Osteocyte (in vitro differentiated cells): ENCODE data around the gene DISP1. TPM values are rescaled to one million over a fixed set of nuclear protein-coding genes. Genes with fewer than 3 reads are reported as not detected.

Experiments used
- DNase-seq: peaks from one replicate; pipeline ENCODE4 v3.0.0; 2021; ENCODE audit warnings: mixed read lengths; ENCODE audit not compliant: unreplicated experiment; ENCODE audit errors: extremely low spot score
- H3K27ac Mint-ChIP-seq: one replicate; pipeline ENCODE4 v1.8.0; 2021; ENCODE audit warnings: mild to moderate bottlenecking, mixed read lengths; ENCODE audit not compliant: unreplicated experiment
- H3K27me3 Mint-ChIP-seq: one replicate; pipeline ENCODE4 v1.8.0; 2021; ENCODE audit warnings: mixed read lengths; ENCODE audit not compliant: unreplicated experiment
- H3K36me3 Mint-ChIP-seq: one replicate; pipeline ENCODE4 v1.8.0; 2021; ENCODE audit warnings: mixed read lengths; ENCODE audit not compliant: unreplicated experiment
- H3K4me1 Mint-ChIP-seq: one replicate; pipeline ENCODE4 v1.8.0; 2021; ENCODE audit warnings: mixed read lengths; ENCODE audit not compliant: unreplicated experiment
- H3K4me3 Mint-ChIP-seq: one replicate; pipeline ENCODE4 v1.8.0; 2021; ENCODE audit warnings: mild to moderate bottlenecking, moderate library complexity, mixed read lengths; ENCODE audit not compliant: unreplicated experiment
- H3K9me3 Mint-ChIP-seq: one replicate; pipeline ENCODE4 v1.8.0; 2021; ENCODE audit warnings: mixed read lengths; ENCODE audit not compliant: unreplicated experiment
- total RNA-seq: library from RNA; stranded (reverse); gene quantifications from 2 replicates; pipeline ENCODE4 v1.2.1, GENCODE V29; 2021
- TF ChIP-seq, protein P1 (sequence below): fragments of 200-600 bp; sonication (generic); IDR thresholded peaks from 2 replicates; pipeline ENCODE4 v1.5.0; 2021; ENCODE audit warnings: antibody characterized with exemption, mild to moderate bottlenecking, moderate library complexity

DISP1 gene
- total RNA-seq, 1 donor from 2014 or later, result 4.9 TPM

DNA sequence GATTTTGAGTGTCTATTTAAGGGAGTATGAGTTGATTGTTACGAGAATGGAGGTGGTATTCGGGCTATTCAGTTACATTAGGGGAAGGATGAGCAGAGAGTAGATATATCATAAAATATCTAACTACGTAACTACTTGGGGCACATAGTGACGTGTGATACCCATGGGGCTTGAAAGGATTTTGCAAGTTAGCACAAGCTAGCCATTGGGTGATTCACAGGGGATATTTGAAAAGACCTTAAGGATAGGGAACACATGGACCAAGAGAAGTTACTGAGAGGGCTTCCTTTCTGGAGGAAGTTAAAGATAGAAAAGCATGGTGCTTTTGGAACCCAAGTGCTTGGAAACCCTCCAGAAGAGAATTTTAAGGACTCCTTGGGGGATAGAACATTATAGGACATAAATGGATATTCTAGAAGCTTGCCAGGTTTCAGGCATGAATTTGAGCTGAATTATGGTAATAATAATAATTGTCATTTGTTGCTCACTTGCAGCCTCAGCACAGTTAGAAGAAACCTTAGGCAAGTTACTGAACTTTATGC, 5.4 kb downstream of the DISP1 start:
- H3K36me3 Mint-ChIP-seq, result no peaks in the 10 kb centered on the region
- no peak overlapping the region for H3K4me3 Mint-ChIP-seq
- no peaks in the 10 kb centered on the region for H3K27me3 Mint-ChIP-seq
- TF ChIP-seq, protein P1, sequence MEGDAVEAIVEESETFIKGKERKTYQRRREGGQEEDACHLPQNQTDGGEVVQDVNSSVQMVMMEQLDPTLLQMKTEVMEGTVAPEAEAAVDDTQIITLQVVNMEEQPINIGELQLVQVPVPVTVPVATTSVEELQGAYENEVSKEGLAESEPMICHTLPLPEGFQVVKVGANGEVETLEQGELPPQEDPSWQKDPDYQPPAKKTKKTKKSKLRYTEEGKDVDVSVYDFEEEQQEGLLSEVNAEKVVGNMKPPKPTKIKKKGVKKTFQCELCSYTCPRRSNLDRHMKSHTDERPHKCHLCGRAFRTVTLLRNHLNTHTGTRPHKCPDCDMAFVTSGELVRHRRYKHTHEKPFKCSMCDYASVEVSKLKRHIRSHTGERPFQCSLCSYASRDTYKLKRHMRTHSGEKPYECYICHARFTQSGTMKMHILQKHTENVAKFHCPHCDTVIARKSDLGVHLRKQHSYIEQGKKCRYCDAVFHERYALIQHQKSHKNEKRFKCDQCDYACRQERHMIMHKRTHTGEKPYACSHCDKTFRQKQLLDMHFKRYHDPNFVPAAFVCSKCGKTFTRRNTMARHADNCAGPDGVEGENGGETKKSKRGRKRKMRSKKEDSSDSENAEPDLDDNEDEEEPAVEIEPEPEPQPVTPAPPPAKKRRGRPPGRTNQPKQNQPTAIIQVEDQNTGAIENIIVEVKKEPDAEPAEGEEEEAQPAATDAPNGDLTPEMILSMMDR, result no peak
- peaks cover 32% of the 10 kb centered on the region for H3K4me1 Mint-ChIP-seq
- H3K9me3 Mint-ChIP-seq, result no peaks in the 10 kb centered on the region
- no peak for DNase-seq
- no peak overlapping the region for H3K27ac Mint-ChIP-seq

DNA sequence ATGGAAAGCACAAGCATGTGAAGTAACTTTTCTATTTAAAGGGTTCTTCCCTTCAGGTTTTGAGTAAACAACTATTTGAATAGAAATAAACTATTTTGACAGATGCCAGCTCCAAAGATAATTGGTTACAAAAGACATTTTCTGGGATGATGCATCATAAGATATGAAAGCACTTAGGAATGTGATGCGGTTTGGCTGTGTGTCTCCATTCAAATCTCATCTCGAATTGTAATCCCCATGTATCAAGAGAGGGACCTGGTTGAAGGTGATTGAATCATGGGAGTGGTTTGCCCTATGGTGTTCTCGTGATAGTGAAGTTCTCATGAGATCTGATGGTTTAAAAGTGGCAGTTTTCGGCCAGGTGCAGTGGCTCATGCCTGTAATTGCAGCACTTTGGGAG, 6.4 kb downstream of the DISP1 start:
- TF ChIP-seq, protein P1, result no peak
- DNase-seq, result no peak
- Mint-ChIP-seq H3K36me3 (no peaks in the 10 kb centered on the region), H3K4me1 (peaks cover 29% of the 10 kb centered on the region), H3K4me3 (no peak overlapping the region), H3K9me3 (no peaks in the 10 kb centered on the region), H3K27ac (no peak overlapping the region), H3K27me3 (no peaks in the 10 kb centered on the region)

DNA sequence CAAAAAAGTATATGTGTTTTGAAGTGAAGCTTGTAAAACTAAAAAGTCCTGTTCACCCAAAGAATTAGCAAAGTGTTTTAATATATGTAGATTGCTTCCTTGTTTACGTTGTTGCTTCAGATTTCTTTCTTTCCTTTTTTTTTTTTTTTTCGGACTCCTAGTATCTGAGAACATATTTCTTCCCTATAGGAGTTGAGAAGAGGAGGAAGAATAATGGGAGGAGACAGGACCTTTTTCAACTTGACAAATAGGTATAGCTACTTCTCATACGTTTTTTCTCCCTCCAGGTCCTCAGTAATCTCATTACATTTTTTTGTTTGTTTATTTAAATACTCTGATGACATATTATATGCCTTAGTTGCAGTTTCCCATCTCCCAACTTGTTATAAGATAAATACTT, 8.9 kb downstream of the DISP1 start:
- Mint-ChIP-seq H3K4me3 (no peak overlapping the region), H3K36me3 (no peaks in the 10 kb centered on the region), H3K27me3 (no peaks in the 10 kb centered on the region), H3K27ac (no peak overlapping the region), H3K4me1 (peaks cover 16% of the 10 kb centered on the region), H3K9me3 (no peaks in the 10 kb centered on the region)
- DNase-seq, result no peak
- TF ChIP-seq, protein P1, result no peak

DNA sequence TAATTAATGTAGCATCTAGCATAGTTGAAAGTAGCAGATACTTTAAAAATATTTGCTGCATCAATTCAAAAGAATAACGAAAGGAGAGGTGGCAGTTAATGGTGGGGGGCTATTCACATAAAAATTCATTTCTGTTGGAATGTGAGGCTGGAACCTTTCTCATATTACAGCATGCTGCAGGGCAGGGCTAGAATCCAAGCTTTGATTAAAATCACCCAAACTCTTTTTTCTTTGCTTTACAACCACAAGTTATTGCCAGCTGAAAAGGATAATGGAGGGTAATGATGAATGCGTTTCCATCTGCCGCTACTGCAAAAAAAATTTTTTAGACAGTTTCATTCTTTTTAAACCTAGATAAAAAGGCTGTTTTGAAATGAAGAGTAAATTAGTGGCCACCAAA, 9.8 kb downstream of the DISP1 start:
- Mint-ChIP-seq H3K27me3 (no peaks in the 10 kb centered on the region), H3K9me3 (no peaks in the 10 kb centered on the region), H3K36me3 (no peaks in the 10 kb centered on the region), H3K27ac (no peak overlapping the region), H3K4me3 (peak overlapping the region; percentile 63), H3K4me1 (peaks cover 16% of the 10 kb centered on the region)
- TF ChIP-seq, protein P1, result no peak
- DNase-seq, result no peak

DNA sequence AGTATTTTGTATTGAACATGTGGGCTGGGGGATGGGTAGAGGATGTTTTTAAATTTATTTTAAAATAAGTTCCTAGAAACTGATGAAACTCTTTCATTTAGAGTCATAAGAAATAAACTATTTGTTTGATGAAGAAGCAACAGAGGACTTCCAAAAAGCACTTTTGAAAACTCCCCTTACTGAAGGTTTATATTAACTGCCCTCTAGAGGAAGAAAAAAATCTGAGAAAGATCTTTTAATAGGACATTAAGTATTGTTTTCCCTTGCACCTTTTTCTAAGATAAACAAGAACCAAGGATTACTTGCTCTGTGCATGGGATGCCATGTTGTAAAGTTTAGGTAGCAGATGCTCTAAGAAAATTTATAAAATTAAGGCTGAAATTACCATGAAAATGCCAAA, 14.1 kb downstream of the DISP1 start:
- Mint-ChIP-seq H3K4me1 (peaks cover 17% of the 10 kb centered on the region), H3K27ac (no peak overlapping the region), H3K9me3 (no peaks in the 10 kb centered on the region), H3K4me3 (no peak overlapping the region), H3K27me3 (no peaks in the 10 kb centered on the region), H3K36me3 (no peaks in the 10 kb centered on the region)
- no peak for DNase-seq
- TF ChIP-seq, protein P1, result peak; percentile 33
